Keratinocyte (primary cell): Measurements from ENCODE around the gene TXN2.

Experiments
- CTCF ChIP-seq, 3 experiments: IDR thresholded peaks in 1 of 3; conservative IDR thresholded peaks in 1 of 3; optimal IDR thresholded peaks in 1 of 3; 2 replicates in 2 of 3; 3 replicates in 1 of 3; pipeline versions ENCODE3 to v1.5.1; 2011; ENCODE audit warnings: low read length in 3 of 3, mild to moderate bottlenecking in 3 of 3, moderate library complexity in 2 of 3, control low read depth in 1 of 3, inconsistent platforms in 1 of 3; ENCODE audit not compliant: insufficient read depth in 2 of 3; ENCODE audit errors: extremely low read depth in 1 of 3
- EZH2 ChIP-seq: IDR thresholded peaks from one replicate; pipeline ENCODE4 v1.6.1; 2012; ENCODE audit warnings: inconsistent platforms, mild to moderate bottlenecking, low read length, moderate library complexity

GRCh38 chr22:36425977-36426523 lies 55.4 kb downstream of the TXN2 start:
- no peak for TF ChIP-seq CTCF (optimal IDR thresholded peaks at IDR 0.05 in 1 of 3, IDR thresholded peaks at IDR 0.05 in 1 of 3, conservative IDR thresholded peaks at IDR 0.05 in 1 of 3; ENCODE audit: extremely low read depth in 1 of 3, insufficient read depth in 2 of 3, low read length in 3 of 3)
- no peak for TF ChIP-seq EZH2
